H9 (cell line): ENCODE data around the gene ACAP1. TPM values are rescaled to one million over a fixed set of nuclear protein-coding genes. Genes with fewer than 3 reads are reported as not detected.
A peak's percentile ranks its signal among the peaks of the same experiment; 100 is the strongest.

Source experiments
- DNase-seq: peaks from one replicate; pipeline ENCODE4 v3.0.0-alpha.2; 2017
- H2AFZ ChIP-seq: one replicate; pipeline ENCODE4 v1.6.1; 2013; ENCODE audit warnings: mild to moderate bottlenecking, low read length, control low read depth, moderate library complexity
- H2AK5ac ChIP-seq: 2 replicates; pipeline ENCODE4 v1.6.1; 2013; ENCODE audit warnings: low read length, control low read depth, mixed read lengths; ENCODE audit not compliant: insufficient read length
- H2BK120ac ChIP-seq: one replicate; pipeline ENCODE4 v1.6.1; 2013; ENCODE audit warnings: low read depth, mild to moderate bottlenecking, low read length, control low read depth, inconsistent platforms; ENCODE audit not compliant: poor library complexity, severe bottlenecking
- H2BK12ac ChIP-seq: 2 replicates; pipeline ENCODE4 v1.6.1; 2013; ENCODE audit warnings: low read length, control low read depth, mixed read lengths, low read depth; ENCODE audit not compliant: insufficient read length
- H2BK15ac ChIP-seq: 2 replicates; pipeline ENCODE4 v1.6.1; 2013; ENCODE audit warnings: low read depth, low read length, control low read depth
- H2BK20ac ChIP-seq: one replicate; pipeline ENCODE4 v1.6.1; 2013; ENCODE audit warnings: low read depth, mild to moderate bottlenecking, low read length, control low read depth, inconsistent platforms; ENCODE audit not compliant: poor library complexity, severe bottlenecking
- H2BK5ac ChIP-seq: 2 replicates; pipeline ENCODE4 v1.6.1; 2013; ENCODE audit warnings: low read length, control low read depth, mixed read lengths; ENCODE audit not compliant: insufficient read length
- H3K14ac ChIP-seq: 2 replicates; pipeline ENCODE4 v1.6.1; 2013; ENCODE audit warnings: low read length, control low read depth; ENCODE audit not compliant: insufficient read depth
- H3K18ac ChIP-seq: 2 replicates; pipeline ENCODE4 v1.6.1; 2013; ENCODE audit warnings: low read depth, mild to moderate bottlenecking, mixed read lengths, low read length, control low read depth; ENCODE audit not compliant: insufficient read length
- H3K23ac ChIP-seq: 2 replicates; pipeline ENCODE4 v1.6.1; 2013; ENCODE audit warnings: low read length, control low read depth, mixed read lengths, low read depth; ENCODE audit not compliant: insufficient read length
- H3K23me2 ChIP-seq: 2 replicates; pipeline ENCODE4 v1.6.1; 2013; ENCODE audit warnings: low read depth, mild to moderate bottlenecking, mixed read lengths, low read length, control low read depth; ENCODE audit not compliant: insufficient read length, poor library complexity, severe bottlenecking
- H3K27ac ChIP-seq: 2 replicates; pipeline ENCODE4 v1.5.1; 2013; ENCODE audit warnings: low read length, control low read depth, mixed read lengths, low read depth; ENCODE audit not compliant: insufficient read length
- H3K27me3 ChIP-seq: 2 replicates; pipeline ENCODE4 v1.6.1; 2013; ENCODE audit warnings: low read length, control low read depth, inconsistent platforms; ENCODE audit not compliant: insufficient read depth
- H3K4ac ChIP-seq: 2 replicates; pipeline ENCODE4 v1.6.1; 2013; ENCODE audit warnings: low read depth, mild to moderate bottlenecking, control low read depth, inconsistent platforms, low read length, moderate library complexity
- H3K4me1 ChIP-seq: 2 replicates; pipeline ENCODE4 v1.6.1; 2013; ENCODE audit warnings: low read length, control low read depth, inconsistent platforms; ENCODE audit not compliant: insufficient read depth
- H3K4me2 ChIP-seq: 2 replicates; pipeline ENCODE4 v1.6.1; 2013; ENCODE audit warnings: low read length, control low read depth, mixed read lengths; ENCODE audit not compliant: insufficient read length, insufficient read depth
- H3K56ac ChIP-seq: 2 replicates; pipeline ENCODE4 v1.6.1; 2013; ENCODE audit warnings: low read depth, mild to moderate bottlenecking, mixed read lengths, low read length, control low read depth; ENCODE audit not compliant: insufficient read length
- H3K79me1 ChIP-seq: 2 replicates; pipeline ENCODE4 v1.6.1; 2013; ENCODE audit warnings: low read depth, mild to moderate bottlenecking, moderate library complexity, low read length, control low read depth, inconsistent platforms; ENCODE audit not compliant: insufficient read depth, poor library complexity, severe bottlenecking
- H3K79me2 ChIP-seq: 2 replicates; pipeline ENCODE4 v1.6.1; 2013; ENCODE audit warnings: low read length, control low read depth, inconsistent platforms; ENCODE audit not compliant: insufficient read depth
- H3K9ac ChIP-seq: 2 replicates; pipeline ENCODE4 v1.6.1; 2013; ENCODE audit warnings: low read length, control low read depth, mixed read lengths; ENCODE audit not compliant: insufficient read length; ENCODE audit errors: extremely low read depth
- H3K9me3 ChIP-seq: one replicate; pipeline ENCODE4 v1.6.1; 2013; ENCODE audit warnings: low read depth, low read length, inconsistent platforms; ENCODE audit not compliant: control insufficient read depth
- H3T11ph ChIP-seq: one replicate; pipeline ENCODE4 v1.6.1; 2013; ENCODE audit warnings: mild to moderate bottlenecking, low read length, control low read depth, inconsistent platforms
- H4K20me1 ChIP-seq: one replicate; pipeline ENCODE4 v1.6.1; 2013; ENCODE audit not compliant: control insufficient read depth, insufficient read length, insufficient read depth
- H4K5ac ChIP-seq: 2 replicates; pipeline ENCODE4 v1.6.1; 2013; ENCODE audit warnings: low read depth, mild to moderate bottlenecking, mixed read lengths, low read length, control low read depth; ENCODE audit not compliant: insufficient read length
- H4K8ac ChIP-seq: replicated peaks from 2 replicates; pipeline ENCODE4 v1.6.1; 2013; ENCODE audit warnings: low read length, control low read depth, mixed read lengths, low read depth; ENCODE audit not compliant: insufficient read length
- H4K91ac ChIP-seq: 2 replicates; pipeline ENCODE4 v1.6.1; 2013; ENCODE audit warnings: low read depth, mild to moderate bottlenecking, moderate library complexity, mixed read lengths, low read length, control low read depth; ENCODE audit not compliant: insufficient read length
- H3K27ac Mint-ChIP-seq, 3 experiments: 2 replicates in 2 of 3; 3 replicates in 1 of 3; pipeline ENCODE4 v1.8.0; 2020 to 2021; ENCODE audit warnings: mixed read lengths in 3 of 3, mild to moderate bottlenecking in 1 of 3, moderate library complexity in 1 of 3
- H3K27me3 Mint-ChIP-seq: 2 replicates; pipeline ENCODE4 v1.8.0; 2021; ENCODE audit warnings: low read depth, mild to moderate bottlenecking, moderate library complexity, mixed read lengths
- H3K36me3 Mint-ChIP-seq, 3 experiments: 2 replicates in 2 of 3; 3 replicates in 1 of 3; pipeline ENCODE4 v1.8.0; 2020 to 2021; ENCODE audit warnings: low read depth in 3 of 3, mixed read lengths in 3 of 3; ENCODE audit not compliant: insufficient read depth in 1 of 3
- H3K4me1 Mint-ChIP-seq, 2 experiments: 2 replicates each; pipeline ENCODE4 v1.8.0; 2020; ENCODE audit warnings: mixed read lengths in 2 of 2
- H3K4me3 Mint-ChIP-seq, 2 experiments: 2 replicates in 1 of 2; 3 replicates in 1 of 2; pipeline ENCODE4 v1.8.0; 2020 to 2021; ENCODE audit warnings: mild to moderate bottlenecking in 2 of 2, mixed read lengths in 2 of 2, moderate library complexity in 1 of 2
- H3K9me3 Mint-ChIP-seq, 2 experiments: 2 replicates in 1 of 2; 3 replicates in 1 of 2; pipeline ENCODE4 v1.8.0; 2020; ENCODE audit warnings: mild to moderate bottlenecking in 2 of 2, mixed read lengths in 2 of 2, moderate library complexity in 1 of 2
- CTCF ChIP-seq: fragments of 200-600 bp; sonication (generic); conservative IDR thresholded peaks from 3 replicates; pipeline ENCODE4 v1.8.0; 2021; ENCODE audit warnings: antibody characterized with exemption, mild to moderate bottlenecking
- WGBS: extraction: QIAGEN DNeasy Blood & Tissue Kit; methylation state at CpG from one replicate; pipeline ENCODE4 v1.1.7; 2013; ENCODE audit warnings: missing lambda C conversion rate, low lambda C conversion rate, mixed read lengths; ENCODE audit not compliant: insufficient read length; ENCODE audit errors: extremely low coverage; 5-methylcytosine and 5-hydroxymethylcytosine counted together
- total RNA-seq: library from RNA; stranded (reverse); gene quantifications from 2 replicates; pipeline ENCODE4 v1.2.1, GENCODE V29; 2021

The ACAP1 gene
- total RNA-seq, 1 experiment from 2014 or later: 18.2 TPM

- no peak overlapping the region for H2BK15ac ChIP-seq
- H2BK20ac ChIP-seq: no peak overlapping the region
- Mint-ChIP-seq H3K4me1 (peaks cover 13 to 28% of the 10 kb centered on the region in 2 experiments), H3K4me3 (peak overlapping the region; percentile 61 to 81), H3K9me3 (peaks cover 3% of the 10 kb centered on the region in 2 experiments; a peak in 3 of 5 replicates), H3K27ac (no peak overlapping the region), H3K27me3 (peaks cover 68% of the 10 kb centered on the region), H3K36me3 (peaks cover 0 to 3% (median 0%) of the 10 kb centered on the region in 3 experiments; a peak in 2 of 7 replicates)
- H4K20me1 ChIP-seq: no peaks in the 10 kb centered on the region
- H4K91ac ChIP-seq: no peak overlapping the region
- H3K9ac ChIP-seq: no peak overlapping the region
- H3K4me2 ChIP-seq: peak overlapping the region; percentile 49
- peaks cover 4% of the 10 kb centered on the region; the same call in 1 of the 2 replicates for H3K4me1 ChIP-seq
- WGBS: no CpG with 5 or more reads among the region's 75 CpGs
- H3K18ac ChIP-seq: no peak overlapping the region
- H3K27ac ChIP-seq: no peak overlapping the region
- no peak overlapping the region for H2AK5ac ChIP-seq
- no peak overlapping the region for H3K23ac ChIP-seq
- H2AFZ ChIP-seq: no peak overlapping the region
- no peak overlapping the region for H4K5ac ChIP-seq
- H2BK120ac ChIP-seq: no peak overlapping the region
- H4K8ac ChIP-seq: no peak overlapping the region
- no peak overlapping the region for H3K14ac ChIP-seq
- peak; percentile 92 for DNase-seq
- no peaks in the 10 kb centered on the region for H3K9me3 ChIP-seq
- no peak overlapping the region for H2BK12ac ChIP-seq
- H3K79me1 ChIP-seq: no peaks in the 10 kb centered on the region
- TF ChIP-seq CTCF: no peak
- no peak overlapping the region for H3K56ac ChIP-seq
- H3T11ph ChIP-seq: no peak overlapping the region
- H3K4ac ChIP-seq: no peak overlapping the region
- no peak overlapping the region for H2BK5ac ChIP-seq
- H3K27me3 ChIP-seq: peaks cover 2% of the 10 kb centered on the region
- no peaks in the 10 kb centered on the region for H3K79me2 ChIP-seq
- peaks cover 4% of the 10 kb centered on the region for H3K23me2 ChIP-seq
Observed at GRCh38 chr17:7293816-7294613, 42.3 kb upstream of the ACAP1 start.
